CD4-positive, alpha-beta T cell treated with Interferon alpha-2 for 1 hour (primary cell): ENCODE measurements around the gene TEAD2.

ENCODE experiments used
- DNase-seq, 2 donors: peaks; one replicate each; pipeline ENCODE4 v3.0.0-alpha.2; 2020 to 2022

The TEAD2 gene

DNA sequence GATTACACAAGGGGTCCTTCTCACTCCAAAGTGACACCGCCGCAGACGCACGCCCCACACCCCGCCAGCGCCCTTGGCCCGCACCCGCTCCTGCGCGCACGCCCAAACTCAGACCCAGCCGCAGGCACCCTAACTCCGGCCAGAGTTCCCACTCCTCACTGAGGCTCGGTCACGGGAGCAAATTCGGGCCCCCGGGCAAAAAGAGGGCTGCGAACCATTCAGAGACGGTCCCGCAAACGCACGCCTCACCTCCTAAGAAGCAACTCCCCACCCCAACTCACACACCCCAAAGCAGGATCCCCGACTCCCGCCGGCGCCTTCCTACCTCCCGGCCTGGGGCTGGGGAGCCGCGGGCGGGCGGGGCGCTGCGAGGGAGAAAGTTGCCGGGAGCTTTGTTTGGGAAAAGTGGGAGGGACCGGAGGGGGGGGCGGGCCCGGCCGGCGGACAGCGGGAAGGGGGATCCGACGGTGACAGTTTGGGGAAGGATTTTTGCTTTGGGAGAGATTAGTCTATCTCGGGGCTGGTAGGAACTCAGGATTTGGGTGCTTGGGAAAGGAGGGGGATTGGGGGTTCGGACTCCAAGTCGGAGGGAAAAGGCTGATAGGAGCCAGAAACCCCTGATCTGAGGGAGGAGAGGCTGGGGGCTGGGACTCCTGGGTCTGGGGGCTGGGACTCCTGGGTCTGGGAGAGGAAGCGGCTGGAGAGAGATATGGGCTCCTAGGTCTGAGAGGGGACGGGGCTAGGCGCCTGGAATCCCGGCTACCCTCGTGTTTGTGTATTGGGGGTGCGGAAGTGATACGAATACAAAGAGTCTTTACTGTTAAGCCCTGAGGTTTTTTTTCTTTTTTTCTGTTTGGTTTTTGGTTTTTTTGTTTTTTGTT lies at the start of gene TEAD2:
Gene TEAD2, minus strand, starts transcription at position 369 of the 881 bp plus-strand sequence. CDS start 2,341 bp downstream, outside the sequence.
- no peak for DNase-seq

DNA sequence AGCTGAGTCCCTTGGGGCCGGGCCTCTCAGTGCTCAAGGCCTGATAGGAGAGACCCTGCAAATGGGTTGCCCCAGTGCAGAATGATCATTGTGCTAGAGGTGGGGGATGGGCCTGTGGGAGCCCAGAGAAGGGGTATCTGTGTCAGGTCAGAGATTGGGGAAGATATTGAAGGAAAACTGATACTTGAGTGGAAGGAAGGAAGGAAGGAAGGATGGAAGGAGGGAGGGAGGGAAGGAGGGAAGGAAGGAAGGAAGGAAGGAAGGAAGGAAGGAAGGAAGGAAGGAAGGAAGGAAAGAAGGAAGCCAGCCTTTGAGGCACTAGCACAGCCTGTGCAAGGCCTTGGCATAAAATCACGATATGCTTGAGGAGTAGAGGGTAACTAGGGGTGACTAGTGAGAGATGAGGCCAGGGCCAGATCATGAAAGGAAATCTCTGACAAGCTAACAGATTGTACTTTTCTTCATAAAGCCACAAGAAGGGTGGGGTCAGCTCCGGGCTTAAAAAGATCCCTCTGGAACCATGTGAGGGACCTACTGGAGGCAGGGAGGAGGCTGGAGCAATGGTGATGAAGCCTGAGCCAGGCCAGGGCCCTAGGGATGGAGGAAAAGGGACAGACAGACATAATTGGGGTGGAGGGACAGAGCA lies 49.6 kb upstream of the TEAD2 start:
- no peak for DNase-seq

DNA sequence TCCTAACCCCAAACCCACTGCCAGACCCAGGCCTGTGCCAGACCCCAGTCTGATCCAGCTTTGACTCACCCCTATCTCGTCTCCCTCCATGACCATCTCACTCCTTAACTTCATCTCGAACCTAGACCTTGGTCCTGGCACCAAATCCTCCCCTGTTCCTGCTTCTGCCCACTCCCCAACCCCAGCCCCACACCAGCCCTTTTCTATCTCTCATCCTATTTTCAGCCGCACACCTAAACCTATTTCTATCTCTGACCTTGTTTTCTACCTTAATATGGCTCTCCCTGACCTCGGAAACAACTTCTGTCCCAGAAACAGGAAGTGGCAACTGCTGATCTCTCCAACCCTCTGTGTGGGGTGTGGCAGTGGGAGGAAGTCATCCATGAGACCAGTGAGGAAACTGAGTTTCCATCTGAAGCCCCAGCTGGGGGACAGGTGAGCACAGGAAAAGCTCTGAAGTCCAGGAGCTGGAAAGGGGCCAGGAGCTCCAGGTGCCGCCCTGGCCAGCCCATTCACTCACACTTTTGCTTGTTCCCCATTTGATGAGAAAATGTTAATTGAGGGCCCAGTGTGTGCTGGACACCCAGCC lies 47.3 kb upstream of the TEAD2 start:
- DNase-seq: peak; percentile 37 to 45

DNA sequence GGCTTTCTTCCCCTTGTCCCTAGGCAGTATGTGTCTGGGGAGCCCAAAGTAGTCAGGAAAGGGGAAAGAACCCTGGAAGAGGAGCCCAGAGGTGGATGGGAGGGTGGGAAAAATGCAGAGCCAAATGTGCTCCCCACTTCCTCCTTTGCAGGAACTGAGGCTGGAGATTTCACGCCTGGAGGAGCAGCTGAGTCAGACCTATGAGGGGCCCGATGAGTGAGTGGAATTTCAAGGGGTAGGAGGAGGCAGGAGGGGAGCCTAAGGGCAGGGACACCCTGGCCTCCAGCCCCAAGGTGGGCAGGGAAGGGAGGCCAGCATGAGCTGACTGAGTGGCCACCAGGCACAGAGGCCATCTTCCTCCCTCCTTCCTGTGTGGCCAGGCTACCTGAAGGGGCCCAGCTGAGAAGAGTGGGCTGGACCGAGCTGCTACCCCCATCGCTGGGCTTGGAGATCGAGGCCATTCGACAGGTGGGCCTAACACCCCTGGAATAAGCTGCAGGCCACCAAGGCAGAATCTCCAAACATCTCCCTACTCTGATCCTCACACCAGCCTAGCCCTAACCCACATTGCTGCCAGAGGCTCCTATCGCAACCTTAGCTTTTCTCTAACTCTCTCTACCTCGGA lies 46.7 kb upstream of the TEAD2 start:
- DNase-seq: no peak

DNA sequence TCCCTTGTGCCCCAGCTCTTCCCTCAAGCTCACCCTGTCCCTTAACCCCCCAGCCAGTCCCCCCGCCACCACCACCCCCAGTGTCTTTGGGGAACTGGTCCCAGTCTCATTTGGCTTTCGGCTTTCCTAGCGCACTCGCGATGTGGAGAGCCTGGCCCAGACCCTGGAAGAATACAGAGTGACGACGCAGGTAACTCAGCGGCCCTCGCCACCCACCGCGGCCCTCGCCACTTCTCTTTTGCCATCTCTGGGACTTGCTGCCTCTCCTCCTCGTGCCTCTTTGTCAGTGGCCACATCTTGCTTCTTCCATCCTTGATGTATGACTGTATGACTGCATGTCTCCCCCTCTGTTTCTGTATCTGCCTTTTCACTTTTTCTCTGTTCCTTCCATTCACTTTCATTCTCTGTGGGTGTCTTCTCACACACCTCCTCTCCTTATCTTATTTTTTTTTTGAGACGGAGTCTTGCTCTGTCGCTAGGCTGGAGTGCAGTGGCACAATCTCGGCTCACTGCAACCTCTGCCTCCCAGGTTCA lies 45.3 kb upstream of the TEAD2 start:
- no peak for DNase-seq

DNA sequence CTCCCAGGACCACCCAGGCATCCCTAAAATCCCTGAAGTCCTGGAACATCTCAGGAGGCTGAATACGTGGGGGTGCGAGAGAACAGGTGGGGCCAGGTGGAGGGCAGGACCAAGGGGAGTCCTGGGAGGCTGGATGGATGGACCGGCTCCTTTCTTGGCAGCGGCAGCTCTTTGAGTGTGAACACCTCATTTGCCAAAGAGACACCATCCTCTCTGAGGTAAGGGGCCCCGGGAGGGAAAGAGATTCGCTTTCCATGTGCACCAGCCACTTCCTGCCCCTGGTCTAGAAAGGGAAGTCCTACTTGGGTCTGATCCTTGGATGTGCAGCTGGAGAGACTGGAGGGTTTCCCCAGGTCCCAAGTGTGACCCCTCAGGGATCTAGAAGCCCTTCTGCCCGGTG lies 44.9 kb upstream of the TEAD2 start:
- no peak for DNase-seq

DNA sequence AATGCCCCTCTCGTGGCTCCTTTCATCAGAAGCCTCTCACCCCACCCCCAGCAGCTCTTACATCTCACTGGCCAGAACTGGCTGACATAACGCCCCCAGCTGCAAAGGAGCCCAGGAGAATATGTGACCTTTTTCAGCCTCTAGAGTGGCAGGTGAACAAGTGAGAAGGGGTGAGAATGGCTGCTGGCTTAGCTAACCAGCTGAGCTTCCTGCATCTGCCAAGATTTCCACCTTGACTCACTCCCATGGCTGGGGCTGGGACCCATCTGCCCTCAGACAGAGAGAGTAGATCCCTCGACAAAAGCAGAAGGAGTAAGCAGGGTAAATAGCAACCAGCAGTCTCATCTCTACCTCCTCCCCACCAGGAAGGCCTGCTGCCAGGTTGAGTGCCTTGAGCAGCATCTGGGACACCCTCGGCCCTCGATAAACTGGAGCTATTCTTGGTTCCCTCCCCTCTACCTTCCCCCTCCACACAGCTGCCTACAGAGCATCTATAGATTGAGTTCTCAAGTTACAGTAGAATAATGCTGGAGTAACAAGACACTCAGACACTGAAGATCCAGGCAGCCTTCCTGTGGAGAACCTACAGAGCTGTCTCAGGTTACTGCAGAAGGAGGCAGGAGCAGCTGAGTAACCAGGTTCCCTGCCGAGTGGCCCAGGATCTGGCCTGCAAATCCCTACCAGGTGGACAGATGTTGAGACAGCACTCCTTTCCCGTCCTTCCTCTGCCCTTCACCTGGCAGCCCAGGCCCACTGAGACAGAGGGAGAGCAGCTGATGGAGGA lies 41.4 kb upstream of the TEAD2 start:
- no peak for DNase-seq

DNA sequence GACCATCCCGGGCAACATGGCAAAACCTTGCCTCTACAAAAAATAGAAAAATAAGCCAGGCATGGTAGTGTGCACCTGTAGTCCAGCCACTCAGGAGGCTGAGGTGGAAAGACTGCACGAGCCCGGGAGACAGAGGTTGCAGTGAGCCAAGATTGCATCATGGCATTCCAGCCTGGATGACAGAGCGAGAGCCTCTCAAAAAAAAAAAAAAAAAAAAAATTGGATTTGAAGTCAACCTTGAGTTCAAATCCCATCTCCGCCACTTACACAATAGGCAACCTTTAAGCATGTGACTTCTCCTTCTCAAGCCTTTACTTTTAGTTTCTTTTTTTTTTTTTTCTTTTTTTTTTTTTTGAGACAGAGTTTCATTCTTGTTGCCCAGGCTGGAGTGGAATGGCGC lies 37.8 kb upstream of the TEAD2 start:
- no peak for DNase-seq

DNA sequence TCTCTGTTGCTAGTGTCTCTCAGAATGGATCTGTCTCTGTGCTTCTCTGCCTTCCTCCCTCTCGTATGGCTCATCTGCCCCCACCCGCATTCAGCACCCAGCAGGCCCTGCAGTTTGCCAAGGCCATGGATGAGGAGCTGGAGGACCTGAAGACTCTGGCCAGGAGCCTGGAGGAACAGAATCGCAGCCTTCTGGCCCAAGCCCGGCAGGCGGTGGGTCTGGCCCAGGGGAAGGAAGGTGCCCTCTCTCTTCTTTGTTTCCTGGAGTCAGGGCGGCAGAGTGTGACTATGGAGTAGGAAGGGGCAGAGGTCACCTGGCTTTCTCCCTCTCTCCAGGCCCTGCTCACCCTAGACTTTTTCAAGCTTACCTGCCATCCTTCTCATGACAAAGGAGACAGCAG lies 36.7 kb upstream of the TEAD2 start:
- no peak for DNase-seq

DNA sequence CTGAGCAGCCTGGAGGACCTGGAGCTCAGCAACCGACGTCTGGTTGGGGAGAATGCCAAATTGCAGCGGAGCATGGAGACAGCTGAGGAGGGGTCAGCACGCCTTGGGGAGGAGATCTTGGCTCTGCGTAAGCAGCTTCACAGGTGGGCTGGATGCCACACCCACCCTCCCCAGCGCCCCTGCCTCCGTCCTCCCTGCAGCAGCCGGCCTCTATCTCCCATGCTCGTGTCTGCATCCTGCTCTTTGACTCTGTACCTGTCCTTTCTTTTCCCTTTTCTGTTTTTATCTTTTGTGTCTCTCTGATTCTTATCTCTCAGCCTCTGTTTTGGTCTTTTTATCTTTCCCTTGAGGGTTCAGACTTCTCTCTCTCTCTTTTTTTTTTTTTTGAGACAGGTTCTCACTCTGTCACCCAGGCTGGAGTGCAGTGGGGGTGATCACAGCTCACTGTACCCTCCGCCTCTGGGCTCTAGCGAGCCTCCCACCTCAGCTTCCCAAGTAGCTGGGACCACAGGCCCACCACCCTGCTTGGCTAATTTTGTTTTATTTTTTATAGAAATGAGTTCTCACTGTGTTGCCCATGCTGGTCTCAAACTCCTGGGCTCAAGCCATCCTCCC lies 35.9 kb upstream of the TEAD2 start:
- DNase-seq: no peak

DNA sequence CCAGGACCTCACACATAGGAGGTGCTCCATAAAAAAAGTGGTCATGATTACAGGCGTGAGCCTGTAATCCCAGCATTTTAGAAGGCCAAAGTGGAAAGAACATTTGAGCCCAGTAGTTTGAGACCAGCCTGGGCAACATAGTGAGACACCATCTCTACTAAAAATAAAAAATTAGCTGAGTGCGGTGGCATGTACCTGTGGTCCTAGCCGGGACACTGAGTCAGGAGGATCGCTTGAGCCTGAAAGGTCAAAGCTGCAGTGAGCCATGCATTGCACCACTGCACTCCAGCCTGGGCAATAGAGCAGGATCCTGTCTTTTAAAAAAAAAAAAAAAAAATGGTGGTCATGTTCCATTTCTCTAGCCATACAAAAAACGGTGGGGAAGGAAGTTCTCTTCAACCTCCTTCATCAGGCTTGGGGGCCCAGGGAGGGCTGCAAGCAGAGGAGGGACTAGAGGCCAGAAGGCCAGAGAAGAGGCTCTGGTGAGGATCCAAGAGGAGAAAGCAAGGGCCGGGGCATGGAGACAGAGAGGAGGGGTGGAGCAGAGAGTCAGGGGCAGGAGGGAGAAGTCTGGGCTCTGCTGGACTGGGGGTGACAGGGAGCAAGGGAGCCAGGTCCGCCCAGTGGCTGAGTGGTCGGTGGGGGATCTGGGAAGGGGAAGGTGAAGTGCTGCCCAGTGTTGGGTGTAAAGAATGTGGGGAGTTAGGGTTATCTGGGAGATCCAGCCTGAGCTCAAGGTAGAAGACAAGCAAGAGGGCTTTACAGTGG lies 34.7 kb upstream of the TEAD2 start:
- no peak for DNase-seq

DNA sequence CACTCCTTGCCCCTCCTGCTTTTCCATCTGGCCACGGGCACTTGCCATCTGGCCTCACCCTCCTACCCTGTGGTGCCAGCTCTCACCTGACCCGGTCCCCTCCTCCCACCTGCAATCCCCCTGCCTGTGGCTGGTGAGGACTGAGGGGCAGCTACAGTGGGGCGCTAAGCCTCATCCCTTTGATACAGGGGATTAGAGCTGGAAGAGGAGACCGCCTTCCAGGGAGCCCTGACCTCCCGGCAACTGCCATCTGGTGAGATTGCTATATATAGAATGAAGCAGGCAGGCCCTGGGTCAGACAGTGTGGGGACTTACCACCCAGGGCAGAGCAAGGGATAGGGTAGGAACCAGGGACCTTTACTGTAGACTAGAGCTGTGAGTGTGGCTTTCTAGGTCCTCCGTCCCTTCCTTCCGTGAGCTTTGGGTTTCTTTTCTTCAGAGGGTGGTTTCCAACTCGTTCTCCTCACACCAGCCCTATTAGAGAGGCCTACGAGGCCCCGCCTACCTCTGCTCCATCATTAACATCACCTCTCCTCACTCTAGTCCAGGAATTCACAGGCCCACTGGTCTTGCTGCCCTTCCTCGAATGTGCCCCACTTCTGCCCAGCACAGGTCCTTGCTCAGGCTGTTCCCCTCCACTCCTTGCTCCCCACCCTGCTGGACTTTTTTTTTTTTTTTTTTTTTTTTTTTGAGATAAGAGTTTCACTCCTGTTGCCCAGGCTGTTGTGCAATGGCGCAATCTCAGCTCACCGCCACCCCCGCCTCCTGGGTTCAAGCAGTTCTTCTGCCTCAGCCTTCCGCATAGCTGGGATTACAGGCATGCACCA lies 33.6 kb upstream of the TEAD2 start:
- no peak for DNase-seq

DNA sequence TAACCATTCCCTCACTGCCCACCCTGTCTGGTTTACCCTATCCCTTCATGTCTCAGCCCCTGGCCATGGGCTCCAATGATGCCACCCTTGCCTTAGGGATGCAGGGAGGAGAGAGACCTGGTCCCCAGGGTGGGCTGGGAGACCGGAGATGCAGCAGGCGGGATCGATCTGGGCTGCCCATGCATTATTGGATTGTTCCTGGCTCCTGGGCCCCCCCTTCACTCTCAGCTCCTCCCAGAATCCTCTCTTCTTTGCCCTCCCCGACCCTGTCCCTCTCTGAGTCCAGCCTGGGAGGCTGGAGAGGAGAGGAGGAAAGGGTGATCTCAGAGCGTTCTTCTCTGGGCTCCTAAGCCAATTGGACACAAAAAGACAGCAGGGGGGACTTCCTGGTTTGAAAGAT lies 31.7 kb upstream of the TEAD2 start:
- DNase-seq: no peak

DNA sequence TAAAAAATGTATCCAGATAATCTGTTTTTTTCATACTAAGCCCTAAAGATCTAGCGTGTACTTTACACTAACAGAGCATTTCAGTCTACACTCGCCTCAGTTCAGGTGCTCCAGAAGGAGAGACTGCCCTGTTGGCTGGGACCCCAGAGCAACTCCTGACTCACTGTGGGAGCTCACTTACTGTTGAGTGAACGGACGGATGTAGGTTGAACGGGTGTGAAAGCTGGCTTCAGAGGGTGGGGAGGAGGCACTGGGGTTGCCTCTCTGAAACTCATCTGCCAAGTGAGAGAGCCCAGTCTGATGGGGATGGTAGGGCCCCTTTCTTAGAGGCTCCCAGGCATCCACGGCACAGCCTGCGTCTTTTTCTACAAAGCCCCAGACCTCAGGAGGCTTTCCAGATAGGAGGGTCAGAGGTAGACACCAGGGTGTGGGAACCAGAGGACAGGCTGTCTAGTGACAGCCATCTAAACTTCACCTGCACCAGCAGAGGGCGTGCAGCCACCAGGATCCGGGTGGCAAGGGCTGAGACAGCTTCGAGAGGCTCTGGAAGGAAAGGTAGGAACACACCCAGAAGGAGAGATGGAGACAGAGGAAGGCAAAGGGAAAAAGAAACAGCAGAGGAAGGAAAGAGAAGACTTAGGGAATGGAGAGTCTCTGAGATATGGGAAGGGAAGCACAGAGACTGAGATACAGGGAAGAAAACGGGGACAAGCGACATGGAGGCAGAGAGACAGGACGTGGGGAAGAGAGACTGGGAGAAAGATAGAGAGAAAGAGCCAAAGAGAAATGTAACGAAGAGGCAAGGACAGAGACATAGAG lies 29.6 kb upstream of the TEAD2 start:
- DNase-seq: peak; percentile 81 to 86

DNA sequence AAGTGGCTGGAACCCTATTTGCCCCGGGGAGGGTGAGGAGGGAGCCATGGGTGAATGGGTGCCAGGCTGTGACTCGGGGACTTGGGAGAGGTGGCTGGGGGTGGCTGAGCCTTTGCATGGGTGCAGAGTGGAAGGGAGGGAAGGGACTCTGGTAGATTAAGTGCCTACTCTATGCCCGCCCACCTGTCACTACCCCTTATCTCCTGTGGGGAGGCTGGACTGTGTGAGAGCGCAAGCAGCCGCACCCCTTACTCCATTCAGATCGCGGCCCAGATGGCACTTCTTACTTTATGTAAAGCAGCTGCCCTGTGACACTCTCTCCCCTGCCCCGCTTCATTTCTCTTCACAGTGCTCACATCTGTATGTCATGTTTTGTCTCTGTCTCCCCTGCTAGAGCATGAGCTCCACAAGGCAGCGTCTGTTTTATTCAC lies 28.7 kb upstream of the TEAD2 start:
- DNase-seq: peak in 1 of 2 donors; percentile 29

DNA sequence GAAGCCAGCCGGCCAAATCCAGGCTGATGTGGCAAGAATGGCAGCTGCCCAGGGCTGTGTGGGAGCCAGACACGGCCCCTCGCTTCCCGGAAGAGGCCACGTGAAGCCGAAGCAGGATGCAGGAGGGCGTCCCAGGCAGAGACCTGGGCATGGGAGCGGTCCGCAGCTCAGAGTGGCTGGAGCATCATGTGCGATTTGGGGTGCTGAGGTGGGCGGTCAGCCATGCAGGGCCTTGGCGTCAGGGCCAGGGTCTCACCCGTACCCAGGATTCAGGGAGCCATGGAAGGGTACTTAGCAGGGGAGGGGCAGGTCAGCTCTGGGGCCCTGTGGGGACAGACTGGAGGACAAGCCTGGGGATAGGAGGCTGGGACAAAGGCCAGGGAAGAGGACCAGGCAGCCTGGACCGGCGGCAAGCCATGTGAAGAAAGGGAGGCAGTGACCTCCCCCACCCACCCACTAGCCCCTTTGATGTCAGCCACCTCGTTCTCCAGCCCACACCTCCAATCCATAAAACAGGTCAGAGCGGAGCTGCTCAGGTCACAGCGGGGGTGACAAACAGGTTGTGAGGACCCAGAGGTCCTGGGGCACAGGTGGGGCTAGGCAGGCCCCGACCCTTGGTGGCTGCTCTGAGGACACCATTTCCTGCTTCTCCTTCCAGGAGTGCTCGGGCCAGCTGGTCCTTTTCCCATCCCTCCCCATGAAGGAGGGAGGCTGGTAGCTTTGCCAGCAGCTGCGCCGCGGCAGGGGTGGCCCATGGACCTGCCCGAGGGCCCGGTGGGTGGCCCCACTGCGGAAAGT lies 28.1 kb upstream of the TEAD2 start:
- DNase-seq: no peak

DNA sequence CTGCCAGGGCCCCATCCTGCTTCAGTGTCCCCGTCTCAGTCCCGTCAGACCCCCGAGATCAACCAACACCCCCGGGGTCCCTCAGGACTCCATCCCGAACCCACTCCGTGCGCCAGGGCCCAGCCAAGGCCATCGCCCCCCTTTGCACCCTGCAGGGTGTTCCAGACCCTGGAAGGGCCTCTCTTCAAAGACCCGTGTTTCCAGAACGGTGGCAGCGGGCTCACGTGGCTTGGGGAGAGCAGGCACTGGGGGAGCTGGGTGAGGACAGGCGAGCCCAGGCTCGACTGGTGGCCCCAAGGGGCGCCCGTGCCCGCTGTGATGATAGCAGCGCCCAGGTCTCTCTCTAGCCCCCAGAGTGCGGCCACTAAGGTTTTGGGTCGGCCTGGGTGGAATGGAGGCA lies 27.2 kb upstream of the TEAD2 start:
- no peak for DNase-seq

DNA sequence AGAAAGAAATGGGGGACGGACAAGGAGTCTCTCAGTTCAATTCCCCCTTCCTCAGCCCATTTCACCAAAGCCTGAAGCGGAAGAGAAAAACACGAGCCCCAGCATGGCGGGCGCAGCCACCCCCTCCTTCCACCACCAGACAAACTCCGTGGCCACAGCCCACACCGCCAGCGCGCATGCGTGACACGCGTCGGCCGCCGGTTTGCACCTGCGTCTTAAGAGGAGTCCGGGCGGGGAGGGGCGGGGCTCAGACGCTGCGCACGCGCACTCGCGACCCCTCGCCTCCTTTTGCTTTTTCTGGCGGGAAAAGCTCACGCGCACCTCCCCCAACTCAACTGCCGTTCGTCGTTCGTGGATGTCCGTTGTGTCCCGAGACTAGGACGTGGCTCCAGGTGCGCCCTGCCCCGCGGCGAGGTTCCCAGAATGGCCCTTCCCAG lies 25.7 kb upstream of the TEAD2 start, which contains the start of gene KASH5:
Gene KASH5, plus strand, starts transcription at position 314 of the 437 bp plus-strand sequence. CDS start 2,635 bp downstream, outside the sequence.
- peak; percentile 91 to 92 for DNase-seq
